ENCODE measurements around the gene BAG3.
"Not testable (repeated sequence)": the region's sequence is repeated elsewhere in the genome, so short reads cannot be mapped to it uniquely, and the experiment has no call there.

The BAG3 gene

DNA sequence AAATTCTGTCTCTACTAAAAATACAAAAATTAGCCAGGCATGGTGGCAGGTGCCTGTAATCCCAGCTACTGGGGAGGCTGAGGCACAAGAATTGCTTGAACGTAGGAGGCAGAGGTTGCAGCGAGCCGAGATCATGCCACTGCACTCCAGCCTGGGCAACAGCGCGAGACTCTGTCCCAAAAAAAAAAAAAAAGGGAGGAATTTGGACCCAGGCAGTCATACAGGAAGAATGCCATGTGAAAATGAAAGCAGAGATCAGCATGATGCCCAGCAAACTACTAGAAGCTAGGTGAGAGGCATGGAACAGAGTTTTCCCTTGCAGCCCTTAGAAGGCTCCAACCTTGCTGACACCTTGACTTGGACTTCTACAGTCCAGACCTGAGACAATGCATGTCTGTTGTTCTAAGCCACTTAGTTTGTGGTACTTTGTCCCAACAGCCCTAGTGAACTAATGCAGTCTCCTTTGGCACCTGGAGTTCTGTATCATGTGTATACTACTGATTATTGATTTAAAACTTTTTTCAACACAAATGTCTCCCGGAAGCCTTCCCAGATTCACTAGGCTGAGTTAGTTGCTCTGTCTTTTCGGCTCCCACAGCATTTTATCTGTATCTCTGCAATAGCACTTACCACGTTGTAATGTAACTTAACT lies 10.2 kb upstream of the BAG3 start:
- no peak for DNase-seq

DNA sequence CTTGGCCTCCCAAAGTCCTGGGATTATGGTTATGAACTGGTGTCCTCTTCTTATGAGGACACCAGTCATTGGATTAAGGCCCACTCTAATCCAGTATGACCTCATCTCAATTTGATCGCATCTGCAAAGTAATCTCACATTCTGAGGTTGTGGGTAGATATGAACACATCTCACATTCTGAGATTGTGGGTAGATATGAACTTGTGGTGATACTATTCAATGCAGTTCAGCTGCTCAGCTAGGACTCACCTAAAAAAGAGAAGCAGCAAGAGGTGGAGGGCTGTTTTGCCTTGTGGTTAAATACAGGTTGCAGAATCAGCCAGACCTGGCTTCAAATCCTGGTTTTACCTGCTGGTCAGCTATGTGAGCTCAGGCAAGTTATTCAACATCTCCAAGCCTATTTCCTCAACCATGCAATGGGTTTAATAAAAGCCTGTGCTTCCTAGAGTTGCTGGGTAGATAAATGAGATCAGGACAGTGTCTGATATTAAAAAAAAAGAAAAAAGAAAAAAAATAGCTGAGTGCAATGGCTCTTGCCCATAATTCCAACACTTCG lies 8.5 kb upstream of the BAG3 start:
- DNase-seq: no peak

DNA sequence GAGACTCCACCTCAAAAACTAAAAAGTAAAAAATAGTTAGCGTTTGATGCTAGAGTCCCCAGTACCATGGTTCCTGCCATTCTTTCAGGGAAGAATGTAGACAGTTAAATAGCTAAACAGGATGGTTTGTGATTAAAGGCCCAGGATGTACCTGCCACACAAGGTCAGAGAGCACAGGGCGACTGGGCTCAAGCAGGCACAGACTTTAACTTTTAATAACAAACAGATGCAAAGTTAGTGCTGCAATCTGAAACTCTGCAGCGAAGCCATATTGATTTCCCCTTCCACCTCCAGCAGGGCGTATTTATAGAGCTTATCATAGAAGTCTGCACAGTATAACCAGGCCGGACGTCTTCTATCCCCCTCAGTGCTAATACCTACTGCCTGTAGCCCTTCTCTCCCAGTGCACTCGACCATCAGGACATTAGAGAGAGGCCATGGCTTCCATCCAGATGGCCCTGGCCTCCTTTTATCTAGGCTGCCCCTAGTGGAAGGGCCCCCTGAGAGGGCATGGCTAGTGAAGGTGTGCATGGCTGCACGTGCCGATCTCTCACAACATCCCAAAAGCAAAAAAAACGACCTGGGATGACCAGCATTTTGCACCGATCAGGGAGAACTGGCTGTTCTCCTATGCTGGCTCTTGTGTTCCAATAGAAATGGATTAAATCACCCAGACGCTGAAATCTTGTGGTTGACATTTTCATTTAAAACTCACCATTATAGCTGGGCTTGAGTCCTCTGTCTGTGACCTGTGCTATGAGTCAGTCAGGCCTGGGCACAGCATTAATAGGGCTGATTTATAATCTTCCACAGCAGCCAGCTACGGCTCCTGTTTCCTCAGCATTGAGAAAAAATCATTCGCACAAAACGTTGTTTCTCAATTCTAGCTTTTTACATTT lies 7.6 kb upstream of the BAG3 start:
- no peak for DNase-seq

DNA sequence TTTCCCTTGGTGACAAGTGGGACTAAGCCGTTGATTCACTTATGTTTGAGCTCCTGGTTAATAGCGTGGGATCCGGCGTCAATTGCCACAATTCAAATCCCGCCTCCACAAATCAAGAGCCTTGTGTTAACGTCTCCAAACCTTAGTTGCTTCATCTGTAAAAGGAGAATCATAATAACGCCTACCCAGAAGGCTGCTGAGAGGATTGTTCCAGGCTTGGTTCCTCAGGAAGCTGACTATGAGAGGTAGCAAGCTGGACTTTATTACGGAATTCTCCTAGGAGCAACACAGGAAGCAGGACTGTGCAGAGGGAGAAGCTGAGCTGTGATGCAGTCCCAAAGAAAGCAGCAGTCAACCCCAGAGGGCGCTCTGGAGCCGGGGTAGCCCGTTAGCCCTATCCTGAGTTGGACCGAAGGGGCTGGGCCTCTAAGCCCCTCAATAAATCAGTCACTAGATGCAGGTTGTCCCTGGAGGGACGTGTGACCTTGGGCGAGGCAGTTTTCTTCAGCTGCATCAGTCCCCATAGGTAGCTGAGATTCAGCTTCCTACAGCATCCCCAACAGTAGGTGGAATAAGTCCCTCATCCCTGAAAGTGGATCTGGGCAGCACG lies 6.9 kb upstream of the BAG3 start:
- DNase-seq: no peak

DNA sequence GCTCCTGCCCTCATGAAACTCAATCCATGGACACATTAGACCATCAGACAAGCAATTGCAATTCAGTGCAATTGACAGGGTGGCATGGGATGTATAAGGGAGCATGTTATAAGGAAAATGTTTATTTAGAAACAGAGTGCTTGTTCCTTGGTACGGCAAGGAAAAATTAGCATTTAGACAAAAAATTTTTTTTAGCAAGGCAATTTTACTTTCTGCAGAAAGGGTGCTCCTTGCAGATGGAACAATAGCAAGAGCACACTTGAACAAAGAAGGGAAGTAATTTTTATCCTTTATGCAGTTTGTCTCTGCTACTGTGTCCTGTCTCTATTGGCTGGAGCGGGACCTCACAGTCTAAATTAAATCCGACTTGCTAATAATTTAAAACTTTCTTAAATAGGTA lies 6.2 kb upstream of the BAG3 start:
- DNase-seq: no peak

DNA sequence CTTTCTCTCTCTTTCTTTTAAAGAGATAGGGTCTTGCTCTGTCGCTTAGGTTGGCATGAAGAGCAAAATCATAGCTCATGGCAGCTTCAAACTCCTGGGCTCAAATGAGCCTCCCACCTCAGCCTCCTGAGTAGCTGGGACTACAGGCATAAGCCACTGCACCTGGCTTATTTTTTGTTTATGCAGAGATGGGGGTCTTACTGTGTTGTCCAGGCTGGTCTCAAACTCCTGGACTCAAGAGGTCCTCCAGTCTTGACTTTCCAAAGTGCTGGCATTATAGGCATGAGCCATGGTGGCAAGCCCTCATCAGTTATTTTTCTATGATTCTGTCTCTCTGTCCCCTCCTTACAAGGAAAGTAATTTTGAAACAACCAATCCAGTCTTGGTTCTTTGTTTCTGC lies 1.1 kb upstream of the BAG3 start:
- no peak for DNase-seq

DNA sequence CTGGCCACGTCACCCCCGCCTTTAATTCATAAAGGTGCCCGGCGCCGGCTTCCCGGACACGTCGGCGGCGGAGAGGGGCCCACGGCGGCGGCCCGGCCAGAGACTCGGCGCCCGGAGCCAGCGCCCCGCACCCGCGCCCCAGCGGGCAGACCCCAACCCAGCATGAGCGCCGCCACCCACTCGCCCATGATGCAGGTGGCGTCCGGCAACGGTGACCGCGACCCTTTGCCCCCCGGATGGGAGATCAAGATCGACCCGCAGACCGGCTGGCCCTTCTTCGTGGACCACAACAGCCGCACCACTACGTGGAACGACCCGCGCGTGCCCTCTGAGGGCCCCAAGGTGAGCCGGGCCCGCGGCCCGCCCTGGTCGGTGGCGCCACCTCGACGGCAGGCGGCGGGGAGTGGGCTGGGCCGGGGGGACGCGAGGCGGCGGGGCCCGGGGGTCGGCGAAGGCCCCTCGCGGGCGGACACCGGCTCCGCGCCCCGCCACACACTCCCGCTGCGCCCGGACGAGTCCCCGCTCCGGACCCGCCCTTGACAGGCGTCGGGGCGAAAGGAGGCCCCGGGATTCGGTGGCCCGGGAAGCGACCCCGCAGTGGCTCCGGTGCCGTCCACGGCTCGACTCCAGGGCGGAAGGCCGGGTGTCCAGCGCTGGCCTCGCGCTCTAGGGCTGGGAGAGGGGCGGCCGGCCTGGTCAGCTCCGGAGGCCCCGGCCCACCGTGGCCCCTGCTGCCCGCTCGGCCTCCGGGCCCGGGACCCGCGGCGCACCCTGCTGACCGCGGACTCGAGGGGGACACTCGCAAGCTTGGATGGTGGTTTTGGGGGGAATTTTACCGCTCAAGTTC lies 557 bp downstream of the BAG3 start:
- peak; percentile 30 for DNase-seq

DNA sequence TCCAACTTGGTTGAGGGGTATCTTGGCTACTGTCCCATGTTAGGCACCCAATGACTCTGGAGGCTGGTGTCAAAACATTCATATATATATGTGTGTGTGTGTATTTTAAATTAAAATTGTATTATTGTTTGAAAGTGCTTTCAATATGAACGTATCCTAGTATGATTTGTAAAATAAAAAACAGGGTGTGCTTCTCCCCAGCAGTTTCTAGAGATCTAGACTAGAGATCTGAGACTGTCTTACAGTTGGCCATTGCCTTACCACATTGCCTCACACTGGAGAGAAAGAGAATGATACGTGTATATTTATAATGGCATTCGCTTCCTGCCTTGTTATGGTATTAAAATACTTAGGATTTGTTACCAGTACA lies 1.2 kb downstream of the BAG3 start:
- DNase-seq: no peak

DNA sequence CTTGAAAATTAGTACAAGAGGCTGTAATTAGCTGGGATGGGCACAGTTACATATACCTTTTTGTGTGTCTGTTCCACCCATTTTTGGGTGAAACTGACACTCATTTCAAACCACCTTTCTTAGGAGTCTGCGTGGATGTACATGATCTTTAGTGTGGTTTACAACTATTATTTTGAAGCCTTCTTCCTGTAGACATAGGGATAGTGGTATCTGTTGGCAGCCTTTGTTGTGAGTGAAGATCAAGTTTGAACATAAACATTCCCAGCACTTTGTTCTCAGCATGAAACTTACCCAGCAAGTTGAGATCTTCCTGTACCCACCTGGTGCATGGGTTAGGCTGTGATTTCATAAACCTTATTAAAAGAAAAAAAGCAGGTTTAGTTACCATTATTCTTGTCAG lies 2.0 kb downstream of the BAG3 start:
- no peak for DNase-seq

DNA sequence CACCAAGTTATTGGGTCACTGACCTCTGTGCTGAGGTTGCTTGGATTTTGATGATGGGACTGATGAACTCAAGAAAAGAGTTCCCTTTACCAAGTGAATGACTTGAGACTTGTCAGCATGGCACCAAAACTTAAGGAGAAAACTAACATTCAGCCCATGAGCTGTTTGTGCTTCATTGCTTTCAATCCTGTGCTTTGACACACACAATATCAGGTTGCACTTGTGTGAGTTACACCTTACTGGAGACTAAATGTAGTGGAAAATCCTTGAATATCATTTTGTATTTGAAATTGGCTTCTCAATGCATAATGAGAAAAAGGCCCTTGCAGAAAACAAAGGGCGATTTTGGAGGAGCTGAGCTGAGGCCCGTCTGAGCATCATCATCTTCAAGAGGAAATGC lies 2.7 kb downstream of the BAG3 start:
- DNase-seq: no peak

DNA sequence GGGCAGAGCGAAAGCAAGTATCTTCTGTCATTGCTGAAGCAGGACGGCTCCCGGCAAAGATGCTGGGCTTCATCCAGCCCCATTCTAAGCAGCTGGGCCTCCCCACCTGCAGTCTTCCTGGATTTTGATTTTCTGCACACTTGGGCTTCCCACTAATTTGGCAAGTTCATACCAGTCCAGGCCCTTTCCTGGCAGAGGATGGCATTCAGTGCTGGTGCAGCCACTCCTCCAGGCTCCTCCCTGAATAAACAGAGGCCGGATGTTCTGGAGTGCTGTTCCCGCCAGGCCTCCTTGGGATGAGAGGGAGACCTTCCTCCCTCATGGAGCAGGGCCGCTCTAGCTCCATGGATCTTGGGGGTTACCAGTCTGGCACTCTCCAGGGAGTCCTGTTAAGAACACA lies 3.4 kb downstream of the BAG3 start:
- DNase-seq: no peak

DNA sequence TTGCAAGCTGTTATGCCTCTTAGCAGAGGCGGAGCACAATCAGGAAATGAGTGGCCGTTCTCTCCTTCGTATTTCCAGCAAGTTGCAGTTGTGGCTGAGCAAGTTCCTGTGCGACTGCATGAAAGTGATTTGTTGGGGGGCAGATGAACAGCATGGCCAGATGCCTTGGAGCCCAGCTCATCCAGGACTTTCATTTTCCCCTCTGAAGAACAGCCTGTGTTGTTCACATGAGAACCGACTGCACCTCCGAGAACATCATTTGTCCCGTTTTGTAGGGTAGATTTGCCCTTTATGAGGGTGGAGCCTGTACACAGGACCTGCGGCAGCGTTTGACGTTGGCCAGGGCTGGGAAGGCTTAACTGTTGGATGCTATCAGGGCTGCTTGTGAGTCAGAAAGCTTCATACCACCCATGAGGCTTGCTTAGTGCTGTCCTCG lies 4.4 kb downstream of the BAG3 start:
- DNase-seq: peak; percentile 42

DNA sequence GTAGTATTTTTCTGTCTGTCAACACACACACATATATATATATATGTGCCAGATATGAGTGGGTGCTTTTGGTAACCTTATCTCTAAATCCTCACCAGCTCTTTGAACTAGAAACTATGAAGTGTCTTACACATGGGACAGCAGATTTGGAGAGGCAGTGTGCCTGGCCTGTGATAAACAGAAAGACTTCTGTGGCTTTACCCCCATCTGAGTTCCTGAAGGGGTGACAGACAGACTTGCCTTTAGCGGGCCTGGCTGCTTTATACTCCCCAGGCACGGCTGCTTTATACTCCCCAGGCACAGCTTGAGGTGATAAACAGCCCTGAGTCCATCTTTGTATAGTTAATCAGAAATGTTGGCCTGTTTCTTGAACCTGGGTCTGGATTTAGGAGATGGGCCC lies 5.6 kb downstream of the BAG3 start:
- DNase-seq: no peak

DNA sequence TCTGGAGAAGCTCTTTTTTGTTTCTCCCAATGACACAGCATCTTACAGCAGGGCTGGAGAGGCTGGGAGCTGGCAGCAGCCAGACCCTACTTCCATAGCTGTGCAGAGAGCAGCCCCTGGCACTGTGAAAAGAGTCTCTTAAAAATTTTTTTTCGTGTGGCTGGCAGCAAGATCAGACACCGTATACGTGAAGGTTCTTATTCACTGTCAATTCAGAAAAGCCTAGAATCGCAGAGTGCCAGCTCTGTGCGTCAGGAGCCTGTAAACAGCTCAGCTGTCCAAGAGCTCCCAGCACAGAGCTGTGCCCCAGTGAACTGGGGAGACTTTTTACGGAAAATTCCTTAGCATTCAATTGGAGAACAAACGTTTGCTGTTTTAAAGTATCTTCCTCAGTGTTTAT lies 6.5 kb downstream of the BAG3 start:
- no peak for DNase-seq

DNA sequence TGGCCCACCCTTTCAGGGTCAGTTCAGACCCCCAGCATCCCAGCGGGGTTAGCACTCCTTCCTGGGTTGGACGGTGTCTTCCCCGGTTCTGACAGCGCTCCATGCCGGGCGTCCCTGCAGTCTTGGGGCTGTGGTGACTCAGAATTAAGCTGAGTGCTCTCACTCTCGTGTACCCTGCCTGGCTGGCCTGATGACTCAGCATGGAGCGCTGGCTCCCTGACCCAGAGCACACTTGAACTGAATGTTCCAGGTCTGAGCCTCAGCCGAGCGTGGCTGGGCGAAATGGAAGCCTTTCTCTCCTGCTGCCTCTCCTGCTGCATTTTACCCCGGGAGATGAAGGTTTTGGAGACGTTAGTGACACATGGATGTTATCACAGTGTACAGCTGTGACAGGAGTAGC lies 7.1 kb downstream of the BAG3 start:
- DNase-seq: peak; percentile 18

DNA sequence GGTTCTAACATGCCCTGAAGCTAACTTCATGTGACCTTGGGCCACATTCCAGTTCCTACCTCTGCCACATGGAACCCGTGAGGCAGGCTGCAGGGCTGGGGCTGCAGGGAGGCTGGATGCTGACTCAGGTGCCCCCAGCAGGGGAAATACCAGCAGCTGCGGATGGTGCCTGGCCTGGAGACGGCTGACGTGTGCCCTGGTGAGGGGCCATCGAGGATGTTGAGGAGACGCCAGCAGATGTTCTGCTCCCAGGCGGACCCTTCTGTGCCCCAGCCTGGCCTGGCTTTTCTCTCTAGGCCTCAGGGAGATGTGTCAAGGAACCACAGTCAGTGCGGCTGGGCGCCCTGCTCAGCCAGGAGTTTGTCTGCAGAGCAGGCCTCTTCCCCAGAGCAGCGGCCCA lies 8.8 kb downstream of the BAG3 start:
- DNase-seq: no peak

DNA sequence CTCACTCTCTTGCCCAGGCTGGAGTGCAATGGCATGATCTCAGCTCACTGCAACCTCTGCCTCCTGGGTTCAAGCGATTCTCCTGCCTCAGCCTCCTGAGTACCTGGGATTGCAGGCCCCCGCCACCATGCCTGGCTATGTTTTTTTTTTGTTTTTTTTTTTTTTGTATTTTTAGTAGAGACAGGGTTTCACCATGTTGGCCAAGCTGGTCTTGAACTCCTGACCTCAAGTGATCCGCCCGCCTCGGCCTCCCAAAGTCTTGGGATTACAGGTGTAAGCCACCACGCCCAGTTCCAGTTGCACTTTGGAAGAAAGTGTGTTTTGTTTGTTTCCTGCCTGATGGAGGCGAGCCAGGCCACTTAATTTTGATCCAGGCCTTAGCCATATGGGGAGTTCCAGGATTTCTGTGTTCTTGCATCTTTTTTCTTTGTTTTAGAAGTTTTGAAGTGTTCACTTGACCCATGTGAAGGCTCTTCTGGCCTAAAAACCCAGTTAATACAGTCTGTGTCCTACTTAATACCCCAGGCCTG lies 11.0 kb downstream of the BAG3 start:
- not testable (repeated sequence) for DNase-seq

DNA sequence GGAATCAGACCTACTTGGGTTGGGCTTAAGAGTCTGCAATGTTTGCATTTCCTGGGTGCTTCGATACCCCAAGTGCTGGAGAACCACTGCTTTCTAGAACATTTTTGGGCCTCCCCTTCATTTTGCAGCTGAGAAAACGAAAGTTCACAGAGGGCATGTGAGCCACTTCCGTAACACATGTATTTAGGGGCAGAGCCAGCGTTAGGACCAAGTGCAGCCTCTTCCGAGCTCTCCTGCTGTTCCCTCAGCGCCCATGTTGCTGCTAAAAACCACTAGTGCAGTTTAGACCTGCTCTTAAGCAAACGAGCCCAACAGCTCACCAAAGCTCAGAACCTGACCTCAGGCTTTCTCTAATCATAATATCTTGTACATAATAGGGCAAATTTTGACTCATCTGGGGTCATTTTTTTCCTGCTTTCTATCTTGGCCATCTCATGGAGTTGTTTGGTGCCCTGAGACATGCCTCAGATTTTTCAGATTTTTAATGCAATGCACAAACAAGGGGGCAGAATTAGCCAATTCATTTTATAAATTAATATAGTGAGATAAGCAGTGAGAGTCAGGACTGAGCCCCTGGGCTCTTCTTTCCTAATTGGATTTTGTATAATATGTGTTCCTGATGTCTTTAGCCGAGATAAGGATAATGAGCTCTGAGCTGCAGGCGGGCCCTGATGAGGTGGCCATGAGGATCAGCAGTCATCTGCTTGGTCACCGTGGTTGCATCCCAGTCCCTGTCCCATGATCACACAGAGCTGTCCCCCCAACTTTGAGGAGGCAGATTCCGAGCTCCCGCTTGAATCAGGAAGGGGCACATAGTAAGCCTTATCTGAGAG lies 12.9 kb downstream of the BAG3 start:
- no peak for DNase-seq

DNA sequence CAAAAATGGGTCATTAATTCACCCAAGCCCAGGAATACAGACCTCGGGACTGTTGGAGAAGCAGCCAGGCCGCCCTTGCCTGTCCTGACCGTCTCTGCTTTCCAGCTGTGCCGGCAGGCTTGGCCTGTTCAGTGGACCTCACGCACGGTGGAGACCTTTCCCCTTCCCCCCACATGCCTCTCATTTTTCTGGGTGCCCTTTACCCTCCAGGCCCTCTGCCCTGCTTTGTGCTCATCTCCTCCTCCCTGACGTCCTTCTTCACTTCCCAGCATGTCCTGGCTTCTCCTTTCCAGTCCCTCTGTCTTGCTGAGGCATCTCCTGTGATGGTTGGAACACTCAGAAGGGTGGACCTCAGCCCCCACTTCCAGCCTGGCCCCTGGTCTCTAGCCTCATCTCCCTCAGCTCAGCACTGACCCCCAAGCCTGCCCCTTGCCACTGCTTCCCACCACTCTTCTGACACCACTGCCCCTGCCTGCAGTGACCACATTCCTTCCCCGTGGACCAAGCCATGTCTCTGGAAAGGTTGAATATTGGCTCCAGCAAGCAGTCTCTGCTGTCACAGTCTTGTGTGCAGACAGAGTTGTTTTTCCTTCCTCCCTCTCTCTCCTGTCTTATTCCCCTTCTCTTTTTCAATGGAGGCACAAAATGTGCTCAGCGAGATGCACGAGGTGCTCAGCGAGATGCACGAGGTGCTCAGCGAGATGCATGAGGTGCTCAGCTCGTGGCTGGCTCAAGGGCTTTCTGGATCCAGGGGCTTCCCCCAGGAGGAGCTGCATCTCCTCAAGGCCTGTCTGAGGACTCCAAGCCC lies 14.9 kb downstream of the BAG3 start:
- no peak for DNase-seq

DNA sequence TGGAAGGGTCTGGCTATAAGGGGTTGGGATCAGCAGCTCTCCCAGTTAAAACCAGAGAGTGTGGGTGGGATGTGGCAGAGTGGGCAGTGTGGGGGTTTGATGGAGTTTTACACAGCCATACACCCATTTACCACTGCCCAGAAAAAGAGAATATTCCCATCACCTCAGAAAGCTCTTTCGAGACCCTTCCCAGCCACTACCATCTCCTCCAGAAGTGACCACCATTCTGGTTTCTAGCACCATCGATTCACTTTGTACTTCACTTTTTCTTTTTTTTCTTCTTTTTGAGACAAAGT lies 15.5 kb downstream of the BAG3 start:
- DNase-seq: no peak
